ENCODE measurements around the gene TSPAN10.

The TSPAN10 gene

GRCh38 chr17:81635973-81636504 is 957 bp upstream of the TSPAN10 start:
- DNase-seq, result no peak

- DNase-seq, result no peak
Observed at GRCh38 chr17:81638683-81639082, 1.7 kb downstream of the TSPAN10 start.

GRCh38 chr17:81640011-81640410 is 3.0 kb downstream of the TSPAN10 start:
- no peak for DNase-seq

- DNase-seq, result no peak
Observed at GRCh38 chr17:81641825-81642489, 5.0 kb downstream of the TSPAN10 start.

- no peak for DNase-seq
Observed at GRCh38 chr17:81644496-81644895, 7.5 kb downstream of the TSPAN10 start.

GRCh38 chr17:81644976-81645952 is 8.3 kb downstream of the TSPAN10 start:
- no peak for DNase-seq

GRCh38 chr17:81646869-81647600 is 10.0 kb downstream of the TSPAN10 start:
- no peak for DNase-seq

GRCh38 chr17:81647640-81648012 is 10.6 kb downstream of the TSPAN10 start:
- DNase-seq, result no peak

- DNase-seq, result no peak
Observed at GRCh38 chr17:81648013-81648706, 11.2 kb downstream of the TSPAN10 start.

GRCh38 chr17:81648707-81649085 is 11.7 kb downstream of the TSPAN10 start:
- DNase-seq, result no peak

- DNase-seq, result no peak
Observed at GRCh38 chr17:81650951-81651350, 14.0 kb downstream of the TSPAN10 start.

- DNase-seq, result no peak
Observed at GRCh38 chr17:81651692-81652091, 14.7 kb downstream of the TSPAN10 start.

- DNase-seq, result no peak
Observed at GRCh38 chr17:81652906-81653771, 16.1 kb downstream of the TSPAN10 start.

- no peak for DNase-seq
Observed at GRCh38 chr17:81655378-81656117, 18.6 kb downstream of the TSPAN10 start.

GRCh38 chr17:81656118-81656743 is 19.2 kb downstream of the TSPAN10 start, which contains the start of gene PDE6G:
TSS of gene PDE6G (minus strand) at chr17:81656542. CDS start at chr17:81653305, 3,237 bp downstream.
- no peak for DNase-seq

- no peak for DNase-seq
Observed at GRCh38 chr17:81656835-81657234, 19.8 kb downstream of the TSPAN10 start.

GRCh38 chr17:81659038-81659437 is 22.0 kb downstream of the TSPAN10 start:
- no peak for DNase-seq

GRCh38 chr17:81660441-81660840 is 23.4 kb downstream of the TSPAN10 start:
- no peak for DNase-seq

GRCh38 chr17:81662002-81662401 is 25.0 kb downstream of the TSPAN10 start:
- DNase-seq, result no peak

GRCh38 chr17:81664051-81664470 is 27.1 kb downstream of the TSPAN10 start:
- DNase-seq, result peak; percentile 66
